HG02623 (cell line): ENCODE results near the gene TEX22.

Experiments used
- ATAC-seq: cut with Tn5 transposase; IDR thresholded peaks from one replicate; pipeline ENCODE4 v1.9.1; 2021; ENCODE audit warnings: moderate library complexity; ENCODE audit not compliant: unreplicated experiment

The TEX22 gene

DNA sequence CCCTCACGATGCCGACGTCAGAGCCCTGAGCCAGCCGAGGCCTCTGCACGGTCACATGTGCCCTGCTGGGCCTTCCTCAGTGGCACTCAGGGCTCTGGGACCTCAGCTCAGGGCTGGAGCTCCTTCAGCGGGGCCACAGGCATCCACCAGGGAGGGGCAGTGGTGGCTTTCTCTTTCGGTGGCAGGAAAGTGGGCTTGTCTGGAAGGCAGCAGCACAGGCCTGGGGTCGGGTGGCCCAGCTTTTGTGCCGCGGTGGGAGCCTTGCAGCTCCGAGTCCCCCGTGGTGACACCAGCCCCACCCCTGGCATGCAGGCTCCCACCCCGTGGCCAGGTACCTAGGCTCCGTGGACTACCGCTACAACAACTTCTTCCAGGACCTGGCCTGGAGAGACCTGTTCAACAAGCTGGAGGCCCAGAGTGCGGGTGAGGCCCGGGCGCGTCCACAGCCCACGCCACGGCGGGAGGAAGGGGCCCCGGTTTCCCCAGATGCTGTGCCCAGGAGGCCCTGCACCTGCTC lies 14.2 kb upstream of the TEX22 start:
- no peak for ATAC-seq

DNA sequence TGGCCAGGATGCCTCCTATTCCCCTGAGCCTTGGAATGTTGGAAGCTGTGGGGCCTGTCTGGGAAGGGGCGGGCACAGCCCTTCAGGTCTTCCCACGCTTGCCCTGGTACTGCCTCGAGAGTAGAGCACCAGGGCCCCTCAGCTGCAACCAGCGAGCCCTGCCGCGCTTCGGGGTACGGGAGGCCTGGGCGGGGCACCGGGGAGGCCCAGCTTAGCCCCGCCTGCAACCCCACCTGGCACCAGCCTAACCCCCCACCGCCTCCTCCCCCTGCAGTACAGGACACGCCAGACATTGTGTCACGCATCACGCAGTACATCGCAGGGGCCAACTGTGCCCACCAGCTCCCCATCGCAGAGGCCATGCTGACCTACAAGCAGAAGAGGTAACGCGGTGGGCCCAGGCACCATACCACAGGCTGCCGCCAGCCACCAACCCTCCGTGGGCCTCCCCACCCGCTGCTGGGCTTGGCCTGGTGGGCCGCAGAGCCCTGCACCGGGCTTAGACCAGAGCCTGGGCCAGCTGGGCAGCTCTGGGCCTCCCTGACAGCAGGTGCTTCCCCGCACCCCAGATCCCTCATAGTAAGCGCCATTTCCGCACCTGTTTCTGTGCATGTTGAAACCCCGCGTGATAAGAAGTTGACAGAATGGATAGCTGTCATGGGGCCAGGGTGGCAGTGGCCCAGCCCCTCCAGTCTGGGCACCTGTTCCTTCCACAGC lies 13.6 kb upstream of the TEX22 start:
- no peak for ATAC-seq

- ATAC-seq: no peak
These were observed 13.1 kb upstream of the TEX22 start for GRCh38 chr14:105385322-105385637.

DNA sequence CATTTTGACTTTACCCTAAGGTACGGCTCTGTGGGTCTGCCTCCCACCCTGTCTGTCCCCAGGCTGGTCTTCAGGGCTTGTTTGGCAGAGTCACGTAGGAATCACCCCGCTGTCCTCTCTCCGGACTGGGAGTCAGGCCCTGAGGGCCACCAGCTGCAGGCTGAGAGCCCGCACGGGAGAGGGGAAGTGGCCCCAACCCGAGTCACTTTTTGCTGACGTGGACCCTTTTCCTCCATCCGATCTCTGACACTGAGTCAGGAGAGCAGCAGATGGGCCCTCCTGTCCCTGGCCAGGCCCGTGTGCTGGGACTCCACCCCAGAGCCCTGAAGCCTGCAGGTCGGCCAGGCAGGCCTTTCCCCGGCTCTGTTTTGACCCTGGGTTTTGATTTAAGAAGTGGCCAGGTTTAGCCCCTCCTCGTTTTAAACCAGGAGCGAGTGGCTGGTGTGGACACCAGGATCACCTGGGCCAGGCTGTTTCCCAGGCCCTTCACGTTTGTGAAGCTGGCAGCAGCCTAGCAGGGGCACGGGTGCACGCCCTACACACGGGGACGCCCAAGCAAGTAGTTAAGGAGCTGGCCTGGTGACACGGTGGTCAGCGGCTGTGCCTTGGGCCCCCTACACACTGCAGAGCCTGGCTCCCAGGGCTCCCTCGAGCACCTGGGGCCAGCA lies 12.5 kb upstream of the TEX22 start:
- ATAC-seq: no peak

- ATAC-seq: no peak
These were observed 11.5 kb upstream of the TEX22 start for GRCh38 chr14:105386581-105387529.

GRCh38 chr14:105387530-105387922 lies 10.8 kb upstream of the TEX22 start:
- no peak for ATAC-seq

- ATAC-seq: no peak
These were observed 10.0 kb upstream of the TEX22 start for GRCh38 chr14:105388110-105388951.

GRCh38 chr14:105388976-105389375 lies 9.4 kb upstream of the TEX22 start:
- ATAC-seq: no peak

DNA sequence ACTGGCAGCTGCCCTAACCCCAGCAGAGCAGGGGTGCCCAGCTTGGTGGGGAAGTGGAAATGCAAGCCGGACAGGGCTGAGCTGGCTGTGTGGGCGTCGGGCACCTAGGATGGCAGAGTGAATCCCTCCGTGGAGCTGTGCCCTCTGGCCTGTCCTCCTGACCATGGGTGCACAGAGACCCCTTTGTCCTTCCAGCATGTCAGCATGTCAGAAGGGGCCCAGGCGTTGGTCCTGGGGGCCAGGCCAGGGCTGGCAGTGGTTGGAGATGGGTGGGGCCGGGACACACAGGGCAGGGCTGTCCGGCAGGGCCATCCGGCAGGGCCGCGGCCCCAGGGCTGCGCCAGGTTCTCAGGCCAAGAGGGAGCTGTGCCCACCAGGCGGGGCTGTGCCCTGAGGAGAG lies 8.8 kb upstream of the TEX22 start:
- no peak for ATAC-seq

DNA sequence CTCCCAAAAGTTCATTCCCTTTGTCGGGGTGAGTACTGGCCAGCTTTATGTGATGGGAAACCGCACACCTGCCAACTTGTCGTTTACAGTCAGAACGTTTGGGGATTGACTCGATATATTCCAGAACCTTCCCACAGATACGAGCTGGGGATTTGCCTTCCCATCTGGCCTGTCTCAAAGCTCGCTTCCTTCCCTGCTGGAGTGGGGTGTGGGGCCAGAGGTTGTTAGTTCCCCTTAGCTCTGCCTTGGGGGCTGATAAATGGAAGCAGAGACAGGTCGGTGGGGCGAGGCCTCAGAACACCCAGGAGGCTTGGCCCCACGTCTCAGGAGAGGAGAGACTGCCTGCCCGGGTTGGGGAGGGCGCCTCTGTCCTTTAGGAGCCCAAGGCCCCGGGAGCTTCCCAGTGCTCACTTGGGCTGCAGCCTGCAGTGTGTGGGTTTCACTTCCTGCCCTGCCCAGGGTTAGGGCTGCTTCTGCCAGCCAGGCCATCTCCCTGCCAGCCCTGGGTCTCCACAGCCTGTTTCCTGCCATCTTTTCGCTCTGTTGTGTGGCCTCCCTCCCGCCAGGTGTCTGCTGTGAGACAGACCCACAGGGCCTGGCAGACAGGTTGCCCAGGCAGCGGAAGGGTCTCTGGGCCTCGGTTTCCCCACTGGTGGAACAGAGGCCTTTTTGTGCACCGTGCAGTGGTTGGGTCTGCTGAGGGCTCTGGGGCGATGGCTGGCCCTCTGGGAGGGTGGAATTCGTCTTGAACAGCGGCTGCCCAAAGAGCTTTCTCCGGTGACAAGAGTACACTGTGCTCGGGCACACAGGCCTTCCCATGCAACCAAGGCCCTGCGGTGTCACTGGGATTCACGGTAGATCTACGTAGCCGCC lies 8.1 kb upstream of the TEX22 start:
- ATAC-seq: no peak

DNA sequence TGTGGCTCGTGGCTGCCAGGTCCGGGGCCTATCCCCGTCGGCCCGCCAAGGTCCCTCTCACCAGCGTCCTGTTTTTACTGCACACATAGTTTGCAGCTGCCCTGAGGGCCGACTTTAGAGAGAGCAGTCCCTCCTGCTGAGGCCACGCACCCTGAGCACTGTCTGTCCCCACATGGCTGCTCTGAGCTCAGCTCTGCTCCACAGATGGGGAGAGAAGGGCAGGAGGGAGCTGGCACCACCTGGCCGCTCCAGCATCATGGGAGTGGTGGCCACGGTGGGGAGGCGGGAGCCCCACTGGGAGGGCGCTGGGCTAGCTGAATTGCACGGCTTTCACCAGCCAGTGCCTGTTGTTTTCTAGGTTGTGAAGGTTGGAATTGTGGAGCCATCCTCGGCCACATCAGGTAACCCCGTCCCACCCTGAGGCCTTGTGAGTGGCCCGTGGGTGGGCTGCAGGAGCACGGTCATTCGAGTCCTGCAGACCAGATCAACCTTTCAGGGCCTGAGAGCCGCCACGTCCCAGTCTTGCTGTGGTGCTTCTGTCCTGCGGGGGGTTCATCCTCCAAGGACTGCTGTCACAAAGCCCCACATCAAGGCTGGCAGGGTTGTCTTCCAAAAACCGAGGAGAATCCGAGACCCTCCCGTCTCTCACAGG lies 7.4 kb upstream of the TEX22 start:
- no peak for ATAC-seq

GRCh38 chr14:105391541-105391940 lies 6.8 kb upstream of the TEX22 start:
- no peak for ATAC-seq

- no peak for ATAC-seq
These were observed 5.9 kb upstream of the TEX22 start for GRCh38 chr14:105392131-105393090.

GRCh38 chr14:105393151-105393550 lies 5.2 kb upstream of the TEX22 start:
- ATAC-seq: no peak

DNA sequence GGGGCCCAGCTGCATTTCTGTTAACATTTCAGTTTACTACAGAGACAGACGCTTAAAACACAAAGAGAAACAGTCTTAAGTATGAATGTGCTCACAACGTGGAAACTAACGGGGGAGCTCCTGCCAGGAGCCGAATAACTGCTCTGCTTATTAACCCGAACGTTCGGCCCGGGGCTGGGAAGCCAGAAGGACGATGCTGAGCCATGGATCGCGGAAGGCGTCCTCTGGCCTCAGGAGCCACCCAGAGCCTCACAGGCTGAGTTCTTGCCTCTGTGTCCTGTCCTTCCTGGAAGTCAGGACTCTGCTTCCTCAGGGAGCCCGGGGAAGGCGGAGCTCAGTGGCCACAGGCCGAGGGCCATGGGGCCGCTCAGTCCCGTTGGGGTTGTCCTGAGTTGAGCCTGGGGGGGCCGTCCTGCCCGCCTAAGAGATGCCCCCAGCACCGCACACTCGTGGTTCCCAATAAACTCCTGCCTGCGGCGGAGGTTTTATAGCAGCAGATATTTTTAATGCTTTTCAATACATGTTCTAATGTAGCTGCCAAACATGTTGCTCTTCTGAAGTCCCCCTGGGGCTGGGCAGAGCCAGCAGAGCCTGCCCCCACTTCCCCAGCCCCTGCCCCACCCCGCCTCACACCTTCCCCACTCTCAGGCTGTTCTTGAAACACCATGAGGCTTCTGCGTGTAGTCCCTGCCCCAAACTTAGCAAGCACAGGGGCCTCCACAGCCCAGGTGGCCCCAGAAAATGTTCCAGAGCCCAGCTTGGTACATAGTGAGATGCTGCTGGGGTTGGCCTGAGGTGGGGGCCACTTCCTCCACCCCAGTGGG lies 3.4 kb upstream of the TEX22 start:
- ATAC-seq: no peak

DNA sequence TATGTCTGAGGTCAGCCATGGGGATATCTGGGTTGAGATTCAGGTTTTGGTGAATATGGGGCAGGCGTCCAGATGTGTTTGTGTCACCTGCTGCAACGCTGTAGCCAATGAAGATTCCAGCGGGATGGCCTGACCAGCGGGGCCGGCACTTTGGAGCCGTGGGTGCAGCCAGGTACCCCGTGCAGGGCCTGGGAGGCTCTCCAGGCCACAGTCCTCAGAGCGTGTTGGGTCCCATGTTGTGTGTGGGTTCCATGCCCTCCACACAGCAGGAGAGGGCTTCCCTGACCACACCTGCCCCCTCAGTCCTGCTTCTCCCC lies 2.8 kb upstream of the TEX22 start:
- no peak for ATAC-seq

- ATAC-seq: no peak
These were observed 897 bp upstream of the TEX22 start for GRCh38 chr14:105397350-105397931.
